ENCODE results near the gene CCDC7.
"Not testable (repeated sequence)": the region's sequence is repeated elsewhere in the genome, so short reads cannot be mapped to it uniquely, and the experiment has no call there.

CCDC7 gene

GRCh38 chr10:32454148-32454547 lies 8.2 kb downstream of the CCDC7 start:
- no peak for DNase-seq (ENCODE audit: low read depth)

DNA sequence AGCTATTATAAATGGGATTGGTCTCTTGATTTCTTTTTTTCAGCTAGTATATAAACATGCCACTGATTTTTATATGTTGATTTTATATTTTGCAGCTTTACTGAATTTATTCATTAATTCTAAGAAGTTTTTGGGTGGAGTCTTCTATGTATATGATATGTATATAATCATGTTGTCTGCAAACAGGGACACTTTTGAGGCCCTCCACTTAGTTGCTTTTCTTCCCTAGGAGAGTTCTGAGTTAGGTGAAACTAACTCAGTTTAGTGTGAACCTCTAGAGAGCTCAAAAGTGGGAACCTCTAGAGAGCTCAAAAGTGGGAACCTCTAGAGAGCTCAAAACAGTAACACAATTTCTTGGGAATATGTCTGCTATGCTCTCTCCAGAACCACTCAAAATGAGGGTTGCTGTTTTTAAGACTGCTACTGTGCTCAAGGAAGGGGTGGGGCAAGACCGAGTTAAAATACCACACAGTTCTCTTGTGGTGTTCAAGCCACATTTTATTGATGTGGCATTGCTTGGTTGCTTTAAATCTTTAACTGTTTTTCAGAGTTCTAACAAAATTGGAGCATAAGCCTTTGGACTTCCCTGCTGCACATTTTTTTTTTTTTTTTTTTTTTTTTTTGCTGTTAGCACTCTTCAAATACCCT lies 13.2 kb downstream of the CCDC7 start:
- DNase-seq (ENCODE audit: low read depth) = no peak

DNA sequence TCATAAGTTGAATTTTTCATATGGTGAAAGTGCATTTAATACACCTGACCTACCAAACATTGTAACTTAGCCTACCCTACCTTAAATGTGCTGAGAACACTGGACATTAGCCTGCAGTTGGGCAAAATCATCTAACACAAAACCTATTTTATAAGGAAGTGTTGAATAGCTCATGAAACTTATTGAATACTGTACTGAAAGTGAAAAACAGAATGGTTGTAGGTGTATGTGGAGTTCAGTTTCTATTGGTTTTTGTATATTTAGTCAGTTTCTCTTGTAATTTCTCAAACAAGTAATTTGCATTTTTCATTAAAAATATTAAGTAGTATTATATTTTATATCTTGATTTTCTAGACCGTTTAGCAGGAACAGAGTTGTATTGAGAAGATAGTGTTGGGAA lies 15.3 kb downstream of the CCDC7 start:
- DNase-seq (ENCODE audit: low read depth) = no peak

- no peak for DNase-seq (ENCODE audit: low read depth)
Observed at GRCh38 chr10:32471232-32471631, 25.3 kb downstream of the CCDC7 start.

GRCh38 chr10:32477499-32477898 lies 31.6 kb downstream of the CCDC7 start:
- no peak for DNase-seq (ENCODE audit: low read depth)

- DNase-seq (ENCODE audit: low read depth) = no peak
Observed at GRCh38 chr10:32481606-32482005, 35.7 kb downstream of the CCDC7 start.

- not testable (repeated sequence) for DNase-seq (ENCODE audit: low read depth)
Observed at GRCh38 chr10:32483019-32483502, 37.1 kb downstream of the CCDC7 start.

GRCh38 chr10:32488038-32488437 lies 42.1 kb downstream of the CCDC7 start:
- DNase-seq (ENCODE audit: low read depth) = not testable (repeated sequence)

DNA sequence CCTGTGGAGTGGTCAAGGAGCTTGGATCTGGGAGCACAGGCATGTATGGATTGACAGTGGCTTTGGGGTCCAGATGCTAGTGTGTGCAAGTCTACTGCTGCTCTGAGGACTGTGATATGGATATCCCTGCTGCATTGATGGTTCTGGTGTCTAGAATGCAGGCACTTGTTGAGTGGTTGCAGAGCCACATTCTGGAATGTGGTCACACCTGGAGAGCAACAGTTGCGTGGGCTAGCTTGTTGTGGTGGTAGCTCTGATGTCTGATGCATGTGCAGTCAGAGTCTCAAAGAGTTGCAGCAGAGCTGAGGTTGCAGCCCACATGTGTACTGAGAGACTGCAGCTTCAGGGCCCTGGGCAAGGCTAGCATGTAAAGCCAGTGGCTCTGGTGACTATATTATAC lies 43.2 kb downstream of the CCDC7 start:
- DNase-seq (ENCODE audit: low read depth) = no peak

GRCh38 chr10:32489901-32490300 lies 44.0 kb downstream of the CCDC7 start:
- no peak for DNase-seq (ENCODE audit: low read depth)

- DNase-seq (ENCODE audit: low read depth) = not testable (repeated sequence)
Observed at GRCh38 chr10:32494562-32494961, 48.6 kb downstream of the CCDC7 start.

- not testable (repeated sequence) for DNase-seq (ENCODE audit: low read depth)
Observed at GRCh38 chr10:32500136-32500535, 54.2 kb downstream of the CCDC7 start.

DNA sequence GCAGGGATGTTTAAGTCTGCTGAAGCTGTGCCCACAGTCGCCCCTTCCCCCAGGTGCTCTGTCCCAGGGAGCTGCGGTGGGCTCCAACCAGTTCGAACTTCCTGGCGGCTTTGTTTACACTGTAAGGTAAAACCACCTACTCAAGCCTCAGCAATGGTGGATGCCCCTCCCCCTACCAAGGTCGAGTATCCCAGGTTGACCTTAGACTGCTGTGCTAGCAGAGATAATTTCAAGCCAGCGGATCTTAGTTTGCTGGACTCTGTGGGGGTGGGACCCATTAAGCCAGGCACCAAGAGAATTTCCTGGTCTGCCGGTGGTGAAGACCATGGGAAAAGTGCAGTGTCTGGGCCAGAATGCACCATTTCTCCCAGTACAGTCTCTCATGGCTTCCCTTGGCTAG lies 56.0 kb downstream of the CCDC7 start:
- no peak for DNase-seq (ENCODE audit: low read depth)

DNA sequence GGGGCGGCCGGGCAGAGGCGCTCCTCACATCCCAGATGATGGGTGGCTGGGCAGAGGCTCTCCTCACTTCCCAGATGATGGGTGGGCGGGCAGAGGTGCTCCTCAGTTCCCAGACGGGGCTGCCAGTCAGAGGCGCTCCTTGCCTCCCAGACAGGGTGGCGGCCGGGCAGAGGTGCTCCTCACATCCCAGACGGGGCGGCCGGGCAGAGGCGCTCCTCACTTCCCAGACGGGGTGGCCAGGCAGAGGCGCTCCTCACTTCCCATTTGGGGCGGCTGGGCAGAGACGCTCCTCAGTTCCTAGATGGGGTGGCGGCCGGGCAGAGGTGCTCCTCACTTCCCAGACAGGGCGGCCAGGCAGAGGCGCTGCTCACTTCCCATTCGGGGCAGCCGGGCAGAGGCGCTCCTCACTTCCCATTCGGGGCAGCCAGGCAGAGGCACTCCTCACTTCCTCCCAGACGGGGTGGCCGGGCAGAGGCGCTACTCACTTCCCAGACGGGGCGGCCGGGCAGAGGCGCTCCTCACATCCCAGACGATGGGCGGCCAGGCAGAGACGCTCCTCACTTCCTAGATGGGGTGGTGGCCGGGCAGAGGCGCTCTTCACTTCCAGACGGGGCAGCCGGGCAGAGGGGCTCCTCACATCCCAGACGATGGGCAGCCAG lies 60.0 kb downstream of the CCDC7 start:
- DNase-seq (ENCODE audit: low read depth) = not testable (repeated sequence)

GRCh38 chr10:32511599-32511998 lies 65.7 kb downstream of the CCDC7 start:
- DNase-seq (ENCODE audit: low read depth) = no peak

DNA sequence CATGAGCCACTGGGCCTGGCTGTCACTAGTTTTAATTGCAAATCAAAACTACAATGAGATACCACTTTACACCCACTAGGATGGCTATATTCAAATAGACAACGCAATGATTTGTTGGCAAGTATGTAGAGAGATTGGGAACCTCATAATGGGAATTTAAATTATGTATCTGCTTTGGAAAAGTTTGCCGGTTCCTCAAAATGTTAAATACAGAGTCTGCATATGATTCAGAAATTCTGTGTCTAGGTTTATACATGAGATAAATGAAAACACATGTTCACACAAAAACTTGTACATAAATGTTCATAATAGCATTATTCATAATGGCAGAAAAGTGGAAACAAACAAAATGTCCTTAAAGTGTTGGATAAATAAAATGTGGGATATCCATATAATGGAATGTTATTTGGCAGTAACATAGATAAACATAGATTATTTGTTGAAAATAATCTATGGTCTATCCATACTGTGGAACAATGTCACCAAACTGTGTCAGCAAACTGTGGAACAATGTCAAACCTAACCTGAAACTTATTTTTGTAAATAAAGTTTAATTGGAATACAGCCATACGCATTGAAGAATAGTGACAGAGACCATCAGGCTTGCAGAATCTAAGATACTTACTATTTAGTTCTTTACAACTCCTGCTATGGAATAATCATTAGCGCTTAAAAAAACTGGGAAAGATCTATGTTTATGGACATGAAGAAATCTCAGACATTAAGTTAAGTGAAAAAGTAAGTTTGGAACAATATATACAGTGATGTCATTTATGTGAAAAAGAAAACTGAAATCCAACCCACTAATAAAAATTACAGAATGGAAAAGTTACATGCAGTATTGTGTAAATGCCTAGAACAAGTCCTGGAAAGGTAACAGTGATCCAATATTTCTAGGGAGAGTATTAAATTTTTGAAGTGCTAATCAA lies 70.9 kb downstream of the CCDC7 start:
- no peak for DNase-seq (ENCODE audit: low read depth)

DNA sequence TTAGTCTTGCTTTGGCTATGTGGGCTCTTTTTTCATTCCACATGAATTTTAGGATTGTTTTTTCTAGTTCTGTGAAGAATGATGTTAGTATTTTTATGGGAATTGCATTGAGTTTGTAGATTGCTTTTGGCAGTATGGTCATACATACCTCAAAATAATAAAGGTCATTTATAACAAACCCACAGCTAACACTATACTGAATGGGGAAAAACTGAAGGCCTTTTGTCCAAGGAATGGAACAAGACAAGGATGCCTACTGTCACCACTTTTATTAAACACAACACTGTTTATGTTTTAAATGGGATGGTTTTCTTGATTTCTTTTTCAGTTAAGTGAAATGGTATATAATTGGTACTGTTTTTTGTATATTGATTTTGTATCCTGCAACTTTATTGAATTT lies 84.3 kb downstream of the CCDC7 start:
- DNase-seq (ENCODE audit: low read depth) = no peak

GRCh38 chr10:32538256-32538655 lies 92.3 kb downstream of the CCDC7 start:
- DNase-seq (ENCODE audit: low read depth) = no peak

DNA sequence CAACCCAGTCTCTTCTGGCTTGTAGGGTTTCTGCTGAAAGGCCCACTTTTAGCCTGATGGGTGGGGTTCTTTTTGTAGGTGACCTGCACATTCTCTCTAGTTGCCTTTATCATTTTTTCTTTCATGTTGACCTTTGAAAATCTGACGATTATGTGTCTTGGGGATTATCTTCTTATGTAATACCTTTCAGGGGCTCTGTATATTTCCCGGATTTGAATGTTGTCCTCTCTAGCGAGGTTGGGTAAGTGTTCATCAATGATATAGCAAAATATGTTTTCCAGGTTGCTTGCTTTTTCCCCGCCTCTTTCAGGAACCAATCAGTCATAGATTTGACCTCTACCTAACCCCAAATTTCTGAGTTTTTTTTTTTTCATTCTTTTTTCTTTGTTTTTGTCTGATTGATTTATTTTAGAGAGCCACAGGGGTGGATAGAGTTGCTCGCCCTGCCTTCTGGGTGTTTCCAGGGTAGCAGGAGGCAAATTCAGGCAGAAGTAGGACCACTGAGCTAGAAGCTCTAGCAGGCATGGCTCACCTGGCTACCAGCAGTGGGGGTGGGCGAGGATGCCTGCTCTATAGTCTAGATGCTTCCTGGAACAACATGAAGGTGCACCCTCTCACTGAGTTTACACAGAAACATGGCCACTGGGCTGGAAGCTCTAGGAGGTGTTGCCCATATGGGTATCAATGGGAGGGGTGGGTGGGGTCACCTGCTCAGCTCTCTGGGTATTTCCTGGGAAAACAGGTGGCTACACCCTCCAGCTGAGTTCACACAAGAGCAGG lies 94.9 kb downstream of the CCDC7 start:
- DNase-seq (ENCODE audit: low read depth) = no peak

DNA sequence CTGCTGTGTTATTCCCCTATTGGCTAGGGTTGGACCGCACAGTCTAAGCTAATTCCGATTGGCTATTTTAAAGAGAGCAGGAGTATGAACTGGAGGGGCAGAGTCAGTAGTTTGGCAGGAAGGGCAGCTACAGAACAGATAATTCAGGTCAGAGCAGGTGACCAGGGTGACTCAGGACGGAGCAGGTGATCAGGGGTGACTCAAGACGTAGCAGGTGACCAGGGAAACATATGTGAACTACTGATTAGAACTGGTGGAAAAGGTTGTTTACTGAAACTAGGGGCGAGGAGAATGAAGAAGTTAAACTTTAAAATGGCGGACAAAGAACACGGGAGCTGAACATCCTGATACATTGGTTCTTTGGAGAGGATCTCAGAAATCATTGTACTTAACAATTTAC lies 102.3 kb downstream of the CCDC7 start:
- DNase-seq (ENCODE audit: low read depth) = no peak

DNA sequence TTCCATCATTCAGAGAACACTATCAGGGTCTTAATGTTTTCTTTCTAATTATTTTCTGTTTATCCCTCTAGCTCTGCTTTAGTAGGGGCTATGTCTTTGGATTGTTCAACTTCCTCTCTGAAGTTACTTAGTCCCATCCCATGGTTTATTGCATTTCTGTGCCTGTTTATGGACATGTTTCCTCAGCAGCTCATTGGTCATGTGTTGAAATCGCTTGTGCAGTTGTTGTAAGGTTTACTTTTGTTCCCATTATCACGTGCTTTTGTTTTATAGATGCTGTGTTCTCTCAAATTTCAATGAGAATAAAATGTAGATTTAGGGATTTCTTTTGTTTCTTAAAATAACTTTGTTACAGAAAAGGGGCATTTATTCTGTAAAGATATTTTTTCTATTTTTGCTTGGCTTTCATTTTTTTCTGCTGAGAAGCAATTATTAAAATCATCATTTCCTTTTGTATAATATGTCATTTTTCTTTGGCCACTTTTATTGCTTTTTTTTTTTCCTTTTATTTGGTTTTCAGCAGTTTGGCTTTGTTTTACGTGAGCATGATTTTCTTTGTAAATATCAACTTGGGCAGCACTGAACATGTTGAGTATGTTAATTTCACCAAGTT lies 110.9 kb downstream of the CCDC7 start:
- DNase-seq (ENCODE audit: low read depth) = no peak

Measured in stimulated activated CD8-positive, alpha-beta memory T cell treated with anti-CD3 and anti-CD28 coated beads, Interleukin-12 subunit alpha, Interleukin-12 subunit beta, amount 100 ng/mL, for 4 hours (primary cell).